SH-SY5Y (cell line): ENCODE data around the gene FSIP2.

Source experiments
- GATA2 ChIP-seq: IDR thresholded peaks from 2 replicates; pipeline ENCODE4 v1.6.1; 2011; ENCODE audit warnings: mild to moderate bottlenecking, low read depth, low read length
- GATA3 ChIP-seq: IDR thresholded peaks from 2 replicates; pipeline ENCODE4 v1.6.1; 2011; ENCODE audit warnings: low read depth, mild to moderate bottlenecking, low read length, moderate library complexity

The FSIP2 gene

GRCh38 chr2:185738679-185739472, at the start of gene FSIP2:
TSS of gene FSIP2 (plus strand) at chr2:185738804. CDS start at chr2:185738895, 91 bp downstream.
- TF ChIP-seq GATA2 (no peak), GATA3 (no peak)

- no peak for TF ChIP-seq GATA3
- no peak for TF ChIP-seq GATA2
These were observed 48.6 kb upstream of the FSIP2 start for GRCh38 chr2:185689906-185690539.

- TF ChIP-seq GATA2 = no peak
- TF ChIP-seq GATA3 = no peak
These were observed 42.8 kb upstream of the FSIP2 start for GRCh38 chr2:185695711-185696235.

GRCh38 chr2:185700883-185701282, 37.7 kb upstream of the FSIP2 start:
- no peak for TF ChIP-seq GATA2
- no peak for TF ChIP-seq GATA3

- TF ChIP-seq GATA3 = no peak
- no peak for TF ChIP-seq GATA2
These were observed 3.9 kb upstream of the FSIP2 start for GRCh38 chr2:185734658-185735057.

GRCh38 chr2:185736210-185736609, 2.4 kb upstream of the FSIP2 start:
- no peak for TF ChIP-seq GATA2

GRCh38 chr2:185745864-185746859, 7.6 kb downstream of the FSIP2 start:
- no peak for TF ChIP-seq GATA2
- no peak for TF ChIP-seq GATA3

- TF ChIP-seq GATA3 = no peak
- TF ChIP-seq GATA2 = no peak
These were observed 18.8 kb downstream of the FSIP2 start for GRCh38 chr2:185757356-185757755.

- TF ChIP-seq GATA2 (no peak), GATA3 (no peak)
These were observed 32.8 kb downstream of the FSIP2 start for GRCh38 chr2:185771396-185771795.

- TF ChIP-seq GATA2 = no peak
- TF ChIP-seq GATA3 = no peak
These were observed 42.3 kb downstream of the FSIP2 start for GRCh38 chr2:185780890-185781289.

GRCh38 chr2:185782223-185782769, 43.7 kb downstream of the FSIP2 start:
- TF ChIP-seq GATA3 (no peak), GATA2 (no peak)

GRCh38 chr2:185785156-185785555, 46.6 kb downstream of the FSIP2 start:
- TF ChIP-seq GATA2 (no peak), GATA3 (no peak)

GRCh38 chr2:185785851-185786473, 47.4 kb downstream of the FSIP2 start:
- TF ChIP-seq GATA2 = no peak
- TF ChIP-seq GATA3 = no peak
